ENCODE measurements around the gene MGAT1.

The MGAT1 gene

DNA sequence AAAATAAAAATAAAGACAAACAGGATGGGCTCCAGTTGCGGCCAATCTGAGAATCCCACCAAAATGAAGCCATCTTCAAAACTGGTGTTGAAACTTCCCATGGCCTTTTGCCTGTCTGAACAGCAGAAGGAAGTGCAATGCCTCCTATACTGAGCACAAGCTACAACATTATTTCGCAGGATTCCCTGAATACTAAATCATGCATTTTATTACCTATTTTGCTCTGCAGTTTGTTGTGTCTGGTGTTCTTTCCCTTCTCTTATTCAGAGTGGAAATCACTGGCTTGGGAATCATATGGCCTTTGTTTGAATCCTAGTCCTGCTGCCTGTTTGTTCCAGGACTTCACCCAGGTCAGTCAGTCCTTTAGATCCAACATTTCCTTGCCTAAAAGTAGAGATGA, 62.6 kb downstream of the MGAT1 start, which contains the start of gene OR2Y1:
Gene OR2Y1 (minus strand): TSS at position 101 of the 400 bp plus-strand sequence. CDS start 0 bp downstream, at position 101.
- no peaks in the 10 kb centered on the region for H4K20me1 ChIP-seq (ENCODE audit: insufficient read depth, low read length)
- H2AFZ ChIP-seq (ENCODE audit: low read depth, low read length) = no peak within 1 kb of the TSS
- H3K27me3 ChIP-seq (ENCODE audit: low read depth, low read length) = peaks cover 42% of the 10 kb centered on the region

GRCh38 chr5:180739271-180739670, 63.3 kb downstream of the MGAT1 start:
- TF ChIP-seq, protein P1, sequence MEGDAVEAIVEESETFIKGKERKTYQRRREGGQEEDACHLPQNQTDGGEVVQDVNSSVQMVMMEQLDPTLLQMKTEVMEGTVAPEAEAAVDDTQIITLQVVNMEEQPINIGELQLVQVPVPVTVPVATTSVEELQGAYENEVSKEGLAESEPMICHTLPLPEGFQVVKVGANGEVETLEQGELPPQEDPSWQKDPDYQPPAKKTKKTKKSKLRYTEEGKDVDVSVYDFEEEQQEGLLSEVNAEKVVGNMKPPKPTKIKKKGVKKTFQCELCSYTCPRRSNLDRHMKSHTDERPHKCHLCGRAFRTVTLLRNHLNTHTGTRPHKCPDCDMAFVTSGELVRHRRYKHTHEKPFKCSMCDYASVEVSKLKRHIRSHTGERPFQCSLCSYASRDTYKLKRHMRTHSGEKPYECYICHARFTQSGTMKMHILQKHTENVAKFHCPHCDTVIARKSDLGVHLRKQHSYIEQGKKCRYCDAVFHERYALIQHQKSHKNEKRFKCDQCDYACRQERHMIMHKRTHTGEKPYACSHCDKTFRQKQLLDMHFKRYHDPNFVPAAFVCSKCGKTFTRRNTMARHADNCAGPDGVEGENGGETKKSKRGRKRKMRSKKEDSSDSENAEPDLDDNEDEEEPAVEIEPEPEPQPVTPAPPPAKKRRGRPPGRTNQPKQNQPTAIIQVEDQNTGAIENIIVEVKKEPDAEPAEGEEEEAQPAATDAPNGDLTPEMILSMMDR (IDR thresholded peaks at IDR 0.05; ENCODE audit: low read depth, low read length) = no peak
- no peak for TF ChIP-seq EZH2phosphoT487 (IDR thresholded peaks at IDR 0.05; ENCODE audit: low read depth)
- H4K20me1 ChIP-seq (ENCODE audit: insufficient read depth, low read length) = no peaks in the 10 kb centered on the region
- no peak overlapping the region for H3K4me2 ChIP-seq (ENCODE audit: low read length)
- no peak overlapping the region for H3K4me3 ChIP-seq (ENCODE audit: low read length)
- H3K27me3 ChIP-seq (ENCODE audit: low read depth, low read length) = peaks cover 45% of the 10 kb centered on the region
- no peaks in the 10 kb centered on the region for H3K9me3 ChIP-seq (ENCODE audit: insufficient read depth, low read length)
- no peak overlapping the region for H3K9ac ChIP-seq (ENCODE audit: low read length)
- H3K4me1 ChIP-seq (ENCODE audit: low read length) = no peaks in the 10 kb centered on the region
- H2AFZ ChIP-seq (ENCODE audit: low read depth, low read length) = no peak overlapping the region
- no peak overlapping the region for H3K27ac ChIP-seq (ENCODE audit: low read length)
- H3K79me2 ChIP-seq (ENCODE audit: low read length) = no peaks in the 10 kb centered on the region
- H3K36me3 ChIP-seq (replicated peaks; ENCODE audit: low read depth, low read length) = no peaks in the 10 kb centered on the region

More for the DNA sequence above, 62.6 kb downstream of the MGAT1 start, which contains the start of gene OR2Y1:
- TF ChIP-seq, protein P1 (IDR thresholded peaks at IDR 0.05; ENCODE audit: low read depth, low read length) = no peak
- TF ChIP-seq EZH2phosphoT487 (IDR thresholded peaks at IDR 0.05; ENCODE audit: low read depth) = no peak
- Histone ChIP-seq H3K4me3 (ENCODE audit: low read length) (no peak within 1 kb of the TSS), H3K9ac (ENCODE audit: low read length) (no peak within 1 kb of the TSS), H3K4me2 (ENCODE audit: low read length) (no peak within 1 kb of the TSS), H3K9me3 (ENCODE audit: insufficient read depth, low read length) (no peaks in the 10 kb centered on the region), H3K4me1 (ENCODE audit: low read length) (no peaks in the 10 kb centered on the region), H3K79me2 (ENCODE audit: low read length) (no peaks in the 10 kb centered on the region), H3K27ac (ENCODE audit: low read length) (no peak within 1 kb of the TSS), H3K36me3 (replicated peaks; ENCODE audit: low read depth, low read length) (no peaks in the 10 kb centered on the region)

DNA sequence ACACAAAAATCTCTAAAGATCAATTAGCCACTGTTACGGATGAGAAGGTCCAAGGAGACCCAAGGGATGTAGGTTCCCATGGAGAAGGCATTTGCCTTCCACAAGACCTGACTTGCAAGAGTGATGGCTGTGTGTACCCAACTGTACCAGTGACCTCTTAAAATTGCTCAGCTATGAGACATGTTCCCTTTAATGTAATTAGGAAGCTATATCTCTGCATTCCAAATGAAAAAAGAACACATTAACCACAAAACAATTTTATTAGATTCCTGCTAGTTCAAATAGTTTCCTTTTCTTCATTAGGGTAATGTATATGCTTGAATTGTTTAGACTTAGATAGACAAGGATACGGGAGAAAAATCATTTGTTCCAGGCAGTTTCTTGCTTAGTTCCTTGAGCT, 66.1 kb downstream of the MGAT1 start:
- no peaks in the 10 kb centered on the region for H3K9me3 ChIP-seq (ENCODE audit: insufficient read depth, low read length)
- H3K79me2 ChIP-seq (ENCODE audit: low read length) = no peaks in the 10 kb centered on the region
- H3K4me1 ChIP-seq (ENCODE audit: low read length) = no peaks in the 10 kb centered on the region
- H3K36me3 ChIP-seq (replicated peaks; ENCODE audit: low read depth, low read length) = no peaks in the 10 kb centered on the region
- no peak overlapping the region for H2AFZ ChIP-seq (ENCODE audit: low read depth, low read length)
- no peak overlapping the region for H3K27ac ChIP-seq (ENCODE audit: low read length)
- TF ChIP-seq, protein P1 (IDR thresholded peaks at IDR 0.05; ENCODE audit: low read depth, low read length) = no peak
- no peak for TF ChIP-seq EZH2phosphoT487 (IDR thresholded peaks at IDR 0.05; ENCODE audit: low read depth)
- H3K4me3 ChIP-seq (ENCODE audit: low read length) = no peak overlapping the region
- H3K27me3 ChIP-seq (ENCODE audit: low read depth, low read length) = peaks cover 38% of the 10 kb centered on the region; the same call in 1 of the 2 replicates
- H4K20me1 ChIP-seq (ENCODE audit: insufficient read depth, low read length) = no peaks in the 10 kb centered on the region
- H3K9ac ChIP-seq (ENCODE audit: low read length) = no peak overlapping the region
- H3K4me2 ChIP-seq (ENCODE audit: low read length) = no peak overlapping the region

Measured in OCI-LY3 (cell line).